Kasumi-1 (cell line): ENCODE measurements around the gene ZNF622.

ENCODE experiments used
- DNase-seq, 2 experiments: peaks; one replicate each; lab custom pipeline; 2025; lab: John Stamatoyannopoulos, UW

ZNF622 gene

GRCh38 chr5:16430349-16431089 is 35.1 kb downstream of the ZNF622 start:
- no peak for DNase-seq

GRCh38 chr5:16428359-16428758 is 37.2 kb downstream of the ZNF622 start:
- DNase-seq: no peak

GRCh38 chr5:16427587-16427986 is 38.0 kb downstream of the ZNF622 start:
- DNase-seq: no peak

GRCh38 chr5:16418471-16418922 is 47.1 kb downstream of the ZNF622 start:
- DNase-seq: no peak

- no peak for DNase-seq
Measured at GRCh38 chr5:16417398-16418074, 48.1 kb downstream of the ZNF622 start.

DNA sequence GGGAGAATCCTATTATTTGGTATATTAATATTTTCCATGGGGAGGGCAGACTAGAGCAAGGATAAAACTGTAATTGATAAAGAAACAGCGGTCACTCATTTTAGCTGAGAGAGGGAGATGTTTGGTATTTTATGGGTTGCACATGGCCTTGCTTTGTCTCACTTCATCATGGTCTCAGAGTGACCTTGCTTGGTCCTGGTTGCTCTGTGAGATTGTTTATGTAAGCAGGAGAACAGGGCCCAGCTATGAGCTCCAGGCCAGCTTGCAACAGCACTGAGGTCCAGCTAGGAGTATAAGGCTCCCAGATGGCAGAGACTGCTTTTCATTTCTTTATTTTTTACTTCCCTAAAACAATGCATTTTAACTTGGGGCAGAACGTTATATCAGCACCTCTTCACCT is 50.7 kb downstream of the ZNF622 start:
- no peak for DNase-seq

- DNase-seq: no peak
Measured at GRCh38 chr5:16413166-16413860, 52.3 kb downstream of the ZNF622 start.

- DNase-seq: no peak
Measured at GRCh38 chr5:16412556-16412955, 53.0 kb downstream of the ZNF622 start.

- DNase-seq: no peak
Measured at GRCh38 chr5:16411741-16412455, 53.7 kb downstream of the ZNF622 start.

DNA sequence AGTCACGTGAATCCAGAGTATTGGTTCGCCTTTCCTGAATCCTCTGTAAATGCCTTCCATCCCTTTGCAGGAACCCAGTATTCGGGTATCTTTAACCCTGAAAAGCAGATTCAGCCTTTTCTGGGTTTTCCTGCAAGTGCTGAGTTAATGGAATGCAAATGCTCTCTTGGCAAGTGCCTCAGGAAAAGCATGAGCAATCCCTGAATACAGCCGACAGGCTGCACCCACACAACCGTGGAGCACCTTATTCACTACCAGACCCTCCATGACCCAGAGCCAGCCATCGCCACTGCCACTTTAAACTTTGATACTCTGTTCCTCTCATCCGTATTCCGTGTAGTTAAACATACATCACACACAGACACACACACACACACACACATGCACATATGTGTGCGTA is 54.4 kb downstream of the ZNF622 start:
- no peak for DNase-seq

- DNase-seq: no peak
Measured at GRCh38 chr5:16410338-16410737, 55.3 kb downstream of the ZNF622 start.

GRCh38 chr5:16406630-16407029 is 59.0 kb downstream of the ZNF622 start:
- DNase-seq: no peak

GRCh38 chr5:16406023-16406422 is 59.6 kb downstream of the ZNF622 start:
- DNase-seq: no peak
